ENCODE measurements around the gene TBC1D5.

DNA sequence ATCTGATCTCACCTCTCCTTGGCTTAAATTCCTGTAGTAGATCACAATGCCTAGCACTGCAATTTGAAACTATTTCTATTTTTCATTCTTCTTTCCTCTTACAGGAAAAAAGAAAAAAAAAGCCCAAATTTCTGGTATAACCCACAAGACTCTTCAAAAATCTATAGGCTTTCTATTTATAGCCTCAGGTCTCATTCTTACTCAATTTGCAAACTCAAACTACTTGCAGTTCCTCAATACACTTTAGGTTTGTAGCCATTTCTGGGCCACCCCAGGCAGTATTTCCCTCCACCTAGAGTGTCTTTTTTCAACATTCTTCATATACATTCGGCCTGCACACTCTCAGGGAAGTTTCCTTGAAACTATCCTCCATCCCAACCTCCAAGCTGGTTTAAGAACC, 169.0 kb downstream of the TBC1D5 start:
- TF ChIP-seq EZH2 (IDR thresholded peaks at IDR 0.05) (no peak), FOXP2 (optimal IDR thresholded peaks at IDR 0.05; ENCODE audit: control extremely low read depth, extremely low read length, insufficient read depth) (no peak)
